Measurements from ENCODE around the gene MRPS17. TPM values are rescaled to one million over a fixed set of nuclear protein-coding genes. Genes with fewer than 3 reads are reported as not detected.

MRPS17 gene
- total and polyA plus RNA-seq, 9 of the 15 experiments (the other 6 are each of a cell fraction or from before 2014, with no cell fraction given), result 25.9 to 99.3 (median 43.9) TPM

GRCh38 chr7:55951637-55952351, at the start of gene MRPS17 (continued):
- TF ChIP-seq ARID1B (IDR thresholded peaks at IDR 0.05), result peak; percentile 34; the same call in 1 of the 2 replicates
- TF ChIP-seq ZNF134 (CRISPR knock-in tag; conservative IDR thresholded peaks at IDR 0.05), result no peak
- peak; percentile 99 for TF ChIP-seq MYC (IDR thresholded peaks at IDR 0.05; ENCODE audit: low read depth, low read length)
- TF ChIP-seq MYC (CRISPR knock-in tag; IDR thresholded peaks at IDR 0.05; ENCODE audit: borderline replicate concordance, low read depth), result peak; percentile 87
- peak; percentile 71 for TF ChIP-seq MAZ (CRISPR knock-in tag; conservative IDR thresholded peaks at IDR 0.05 in 1 of 2, IDR thresholded peaks at IDR 0.05 in 1 of 2)
- TF ChIP-seq CSDE1 (IDR thresholded peaks at IDR 0.05), result peak in 1 of 2 experiments; percentile 65; a peak in 2 of 4 replicates

- FAIRE-seq (no peak), ATAC-seq (no peak), DNase-seq (ENCODE audit: extremely low read depth in 1 of 4, low spot score in 3 of 4) (no peak)
- Histone ChIP-seq H3K4me3 (no peak overlapping the region), H3K9me3 (replicated peaks; ENCODE audit: control insufficient read depth, insufficient read depth, low read depth, low read length) (no peaks in the 10 kb centered on the region), H4K20me1 (replicated peaks; ENCODE audit: control insufficient read depth, insufficient read depth, low read length) (no peaks in the 10 kb centered on the region), H3K4me2 (ENCODE audit: insufficient read depth, low read length) (no peak overlapping the region), H3K27ac (ENCODE audit: extremely low read depth, low read depth, low read length) (no peak overlapping the region), H3K36me3 (ENCODE audit: control insufficient read depth, insufficient read depth, low read length) (no peaks in the 10 kb centered on the region), H3K9ac (ENCODE audit: insufficient read depth in 1 of 2, low read depth in 2 of 2, low read length in 2 of 2) (no peak overlapping the region), H3K27me3 (ENCODE audit: control insufficient read depth in 2 of 2, insufficient read depth in 2 of 2, low read length in 2 of 2) (no peaks in the 10 kb centered on the region), H3K79me2 (ENCODE audit: control insufficient read depth, insufficient read depth, low read length) (no peaks in the 10 kb centered on the region), H3K4me1 (replicated peaks in 1 of 2; ENCODE audit: control insufficient read depth in 2 of 2, insufficient read depth in 2 of 2, low read length in 2 of 2) (no peaks in the 10 kb centered on the region), H2AFZ (ENCODE audit: low read depth, low read length) (no peak overlapping the region), H3K9me1 (ENCODE audit: control insufficient read depth, insufficient read depth, low read length) (no peaks in the 10 kb centered on the region)
- BruUV-seq (replicated peaks), result no TSS peak
- 31% methylated on average over 8 of the region's 8 CpGs for WGBS (ENCODE audit: insufficient coverage, low coverage, missing lambda C conversion rate)
- intact Hi-C loops (cut with micrococcal nuclease), result no loop called here
- POLR2A ChIA-PET, result no interaction called here
- CTCF ChIA-PET (ENCODE audit: low intra/inter-chr PET ratio), result no interaction called here
- in situ Hi-C loops (cut with MboI), result no loop called here
- TF ChIP-seq ZNF655 (CRISPR knock-in tag; IDR thresholded peaks at IDR 0.05), result no peak
- no peak for TF ChIP-seq E4F1 (CRISPR knock-in tag; IDR thresholded peaks at IDR 0.05; ENCODE audit: borderline replicate concordance)
- no peak for TF ChIP-seq HSF4 (CRISPR knock-in tag; IDR thresholded peaks at IDR 0.05; ENCODE audit: borderline replicate concordance)
- no peak for TF ChIP-seq CHCHD3 (CRISPR knock-in tag; IDR thresholded peaks at IDR 0.05)
- TF ChIP-seq ZNF76 (CRISPR knock-in tag; IDR thresholded peaks at IDR 0.05; ENCODE audit: borderline replicate concordance), result no peak
- no peak for TF ChIP-seq ZNF140 (CRISPR knock-in tag; IDR thresholded peaks at IDR 0.05)
- TF ChIP-seq NRF1 (conservative IDR thresholded peaks at IDR 0.05 in 1 of 2, IDR thresholded peaks at IDR 0.05 in 1 of 2), result no peak
- TF ChIP-seq HDAC8 (tag; IDR thresholded peaks at IDR 0.05), result no peak
- no peak for TF ChIP-seq PYGO2 (tag; IDR thresholded peaks at IDR 0.05)
- TF ChIP-seq CSDE1 (IDR thresholded peaks at IDR 0.05), result no peak
- TF ChIP-seq SREBF1 (IDR thresholded peaks at IDR 0.05; ENCODE audit: borderline replicate concordance, low read depth, low read length), result no peak
These were observed 47.5 kb upstream of the MRPS17 start for GRCh38 chr7:55903985-55904759.
